Pancreas (tissue), 10 donors: ENCODE data around the gene FASLG. TPM values are rescaled to one million over a fixed set of nuclear protein-coding genes. Genes with fewer than 3 reads are reported as not detected.

Source experiments
- ATAC-seq, 4 donors: fragments of 200-7000 bp; cut with Tn5 transposase; one replicate each; pipeline versions ENCODE4 v1.8.0 to v1.9.1; 2020; ENCODE audit warnings: mild to moderate bottlenecking in 4 of 4, moderate library complexity in 4 of 4
- DNase-seq, 6 donors: peaks; one replicate each; pipeline ENCODE4 v3.0.0-alpha.2; 2020
- FAIRE-seq: peaks from 2 replicates; lab custom pipeline; 2012; peaks lifted over from hg19 to GRCh38; lab: Jason Lieb, UNC
- H3K27ac ChIP-seq, 4 donors: fragments of 200-600 bp; sonication (generic); 1 replicate in 3 of 4; 2 replicates in 1 of 4; pipeline versions ENCODE4 v1.5.0 to v1.8.0; 2020
- H3K27me3 ChIP-seq, 4 donors: fragments of 200-600 bp; one replicate each; pipeline ENCODE4 v1.8.0; 2021
- H3K36me3 ChIP-seq, 3 donors: fragments of 200-600 bp; sonication (generic) in 1 of 3; one replicate each; pipeline versions ENCODE4 v1.5.0 to v1.8.0; 2020 to 2021
- H3K4me1 ChIP-seq, 3 donors: fragments of 200-600 bp; one replicate each; pipeline ENCODE4 v1.8.0; 2021
- H3K4me3 ChIP-seq, 4 donors: fragments of 200-600 bp; sonication (generic) in 2 of 4; one replicate each; pipeline versions ENCODE4 v1.5.0 to v1.8.0; 2020 to 2021
- H3K9me3 ChIP-seq, 4 donors: fragments of 200-600 bp; one replicate each; pipeline ENCODE4 v1.8.0; 2021
- CTCF ChIP-seq, 4 donors: fragments of 200-600 bp; sonication (generic) in 3 of 4; IDR thresholded peaks; one replicate each; pipeline versions ENCODE4 v1.5.0 to v1.8.0; 2021; ENCODE audit warnings: antibody characterized with exemption in 4 of 4
- WGBS, 2 donors: extraction: QIAGEN DNeasy Blood & Tissue Kit; methylation state at CpG; one replicate each; pipeline ENCODE4 v1.1.7; 2013; 5-methylcytosine and 5-hydroxymethylcytosine counted together
- intact Hi-C, 3 donors: fragments of 100-400 bp; cut with DNase I; formaldehyde crosslinking; loops; one replicate each; pipeline versions ENCODE4 v1.11.1 to v1.14.2; 2022
- polyA plus RNA-seq, 2 donors: library from polyadenylated mRNA; stranded (reverse); fragments of 200-250 nt; gene quantifications; one replicate each; pipeline ENCODE4 v1.2.3, GENCODE V29; 2013
- total RNA-seq, 6 donors: library from RNA; stranded (reverse); fragmentation: NEBNext Ultra II Directional in 4 of 6; extraction: Animal tissue kit (Norgen Biotek cat#: 25700) in 4 of 6; gene quantifications; one replicate each; pipeline versions ENCODE4 v1.2.1 to v1.2.4, GENCODE V29; 2021 to 2023
- donor health status: healthy with polysubstance abuse.
- donor health status: DM: no; HTN: no; CAD: no; lungs with moderate emphysema.
- donor health status: DM: no; HTN: no; CAD: no.
- donor health status: control.
- donor health status: control.
- donor health status: Bipolar disorder and iron deficiency.
- donor health status: DM: yes; HTN: yes; CAD: no.
- donor health status: DM: no; HTN: no; CAD: no.
- donor health status: DM: no; HTN: no; CAD: no.
- donor health status: DM: yes; HTN: yes; CAD: no.

Gene FASLG, protein sequence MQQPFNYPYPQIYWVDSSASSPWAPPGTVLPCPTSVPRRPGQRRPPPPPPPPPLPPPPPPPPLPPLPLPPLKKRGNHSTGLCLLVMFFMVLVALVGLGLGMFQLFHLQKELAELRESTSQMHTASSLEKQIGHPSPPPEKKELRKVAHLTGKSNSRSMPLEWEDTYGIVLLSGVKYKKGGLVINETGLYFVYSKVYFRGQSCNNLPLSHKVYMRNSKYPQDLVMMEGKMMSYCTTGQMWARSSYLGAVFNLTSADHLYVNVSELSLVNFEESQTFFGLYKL
- total RNA-seq (under 1 TPM in 4 of 6 donors, not detected in 2; 0.06 to 0.37 (median 0.16) TPM), polyA plus RNA-seq (under 1 TPM in 1 of 2 donors, not detected in 1; 0.16 TPM)

DNA sequence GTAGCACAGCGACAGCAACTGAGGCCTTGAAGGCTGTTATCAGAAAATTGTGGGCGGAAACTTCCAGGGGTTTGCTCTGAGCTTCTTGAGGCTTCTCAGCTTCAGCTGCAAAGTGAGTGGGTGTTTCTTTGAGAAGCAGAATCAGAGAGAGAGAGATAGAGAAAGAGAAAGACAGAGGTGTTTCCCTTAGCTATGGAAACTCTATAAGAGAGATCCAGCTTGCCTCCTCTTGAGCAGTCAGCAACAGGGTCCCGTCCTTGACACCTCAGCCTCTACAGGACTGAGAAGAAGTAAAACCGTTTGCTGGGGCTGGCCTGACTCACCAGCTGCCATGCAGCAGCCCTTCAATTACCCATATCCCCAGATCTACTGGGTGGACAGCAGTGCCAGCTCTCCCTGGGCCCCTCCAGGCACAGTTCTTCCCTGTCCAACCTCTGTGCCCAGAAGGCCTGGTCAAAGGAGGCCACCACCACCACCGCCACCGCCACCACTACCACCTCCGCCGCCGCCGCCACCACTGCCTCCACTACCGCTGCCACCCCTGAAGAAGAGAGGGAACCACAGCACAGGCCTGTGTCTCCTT is at the start of gene FASLG:
Gene FASLG, plus strand, starts transcription at position 233 of the 583 bp plus-strand sequence. Its CDS starts 99 bp downstream, at position 332.
- H3K9me3 ChIP-seq, result no peaks in the 10 kb centered on the region
- intact Hi-C loops, result no loop called here
- no peak within 1 kb of the TSS for H3K27ac ChIP-seq
- no peaks in the 10 kb centered on the region for H3K36me3 ChIP-seq
- no peaks in the 10 kb centered on the region for H3K4me1 ChIP-seq
- no peaks in the 10 kb centered on the region for H3K27me3 ChIP-seq
- no peak for FAIRE-seq
- WGBS, 2 donors, result 87% methylated on average over 11 of the region's 11 CpGs
- ATAC-seq, result no peak
- no peak within 1 kb of the TSS for H3K4me3 ChIP-seq
- DNase-seq, result no peak
- TF ChIP-seq CTCF (IDR thresholded peaks at IDR 0.05), result no peak

DNA sequence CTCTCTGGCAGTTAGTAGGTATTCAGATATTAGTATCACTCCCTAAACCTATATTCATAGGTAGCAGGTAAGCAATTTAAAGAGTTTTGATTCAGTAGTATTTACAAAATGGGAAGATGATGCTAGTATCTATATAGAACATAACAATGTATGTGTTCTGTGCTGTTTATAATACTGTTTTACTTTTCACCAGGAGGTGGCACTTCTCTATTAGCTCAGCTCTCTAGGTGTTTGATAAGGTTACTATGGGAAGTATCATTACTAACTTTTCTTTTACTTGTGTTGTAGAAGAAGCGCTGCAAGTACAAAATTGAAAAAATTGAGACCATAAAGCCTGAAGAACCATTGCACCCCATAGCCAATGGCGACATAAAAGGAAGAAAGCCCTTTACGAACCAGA is 49.4 kb upstream of the FASLG start:
- peaks cover 0 to 11% (median 3%) of the 10 kb centered on the region in 3 donors for H3K36me3 ChIP-seq
- 87 to 91% methylated on average over 3 of the region's 3 CpGs for WGBS, 2 donors
- H3K4me3 ChIP-seq, result no peak overlapping the region
- TF ChIP-seq CTCF (IDR thresholded peaks at IDR 0.05), result no peak
- FAIRE-seq, result no peak
- DNase-seq, result no peak
- no peaks in the 10 kb centered on the region for H3K27me3 ChIP-seq
- H3K4me1 ChIP-seq, result peaks cover 0 to 17% (median 9%) of the 10 kb centered on the region in 3 donors
- intact Hi-C loops, result no loop called here
- H3K27ac ChIP-seq, result no peak overlapping the region
- H3K9me3 ChIP-seq, result no peaks in the 10 kb centered on the region
- peak; percentile 61 to 70 (median 64) for ATAC-seq

DNA sequence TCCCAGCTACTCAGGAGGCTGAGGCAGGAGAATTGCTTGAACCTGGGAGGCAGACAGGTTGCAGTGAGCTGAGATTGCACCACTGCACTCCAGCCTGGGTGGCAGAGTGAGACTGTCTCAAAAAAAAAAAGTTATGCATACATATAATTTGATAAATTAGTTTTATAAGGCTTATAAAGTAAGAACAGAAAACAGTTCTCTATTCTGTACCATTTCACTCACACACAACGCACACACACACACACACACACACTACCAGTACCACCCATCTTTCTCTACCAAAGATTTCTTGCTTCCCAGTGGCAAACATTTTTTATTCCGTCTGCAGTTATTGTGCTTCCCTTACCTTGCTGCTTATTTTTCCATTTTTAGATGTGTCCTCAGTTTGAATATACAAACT is 46.4 kb upstream of the FASLG start:
- intact Hi-C loops, result no loop called here
- Histone ChIP-seq H3K4me3 (no peak overlapping the region), H3K27ac (no peak overlapping the region), H3K27me3 (no peaks in the 10 kb centered on the region), H3K36me3 (peaks cover 0 to 11% (median 3%) of the 10 kb centered on the region in 3 donors), H3K4me1 (peaks cover 0 to 13% (median 6%) of the 10 kb centered on the region in 3 donors), H3K9me3 (no peaks in the 10 kb centered on the region)
- no peak for ATAC-seq
- 91 to 99% methylated on average over 2 of the region's 2 CpGs for WGBS, 2 donors
- no peak for DNase-seq
- no peak for TF ChIP-seq CTCF (IDR thresholded peaks at IDR 0.05)
- FAIRE-seq, result no peak

GRCh38 chr1:172613294-172613693 is 45.6 kb upstream of the FASLG start:
- 91 to 93% methylated on average over 2 of the region's 2 CpGs for WGBS, 2 donors
- H3K4me1 ChIP-seq, result peaks cover 0 to 6% (median 5%) of the 10 kb centered on the region in 3 donors
- H3K36me3 ChIP-seq, result peaks cover 0 to 11% (median 3%) of the 10 kb centered on the region in 3 donors
- FAIRE-seq (no peak), ATAC-seq (no peak), DNase-seq (no peak)
- TF ChIP-seq CTCF (IDR thresholded peaks at IDR 0.05), result no peak
- H3K9me3 ChIP-seq, result no peaks in the 10 kb centered on the region
- no peak overlapping the region for H3K4me3 ChIP-seq
- intact Hi-C loops, result no loop called here
- no peaks in the 10 kb centered on the region for H3K27me3 ChIP-seq
- H3K27ac ChIP-seq, result no peak overlapping the region

DNA sequence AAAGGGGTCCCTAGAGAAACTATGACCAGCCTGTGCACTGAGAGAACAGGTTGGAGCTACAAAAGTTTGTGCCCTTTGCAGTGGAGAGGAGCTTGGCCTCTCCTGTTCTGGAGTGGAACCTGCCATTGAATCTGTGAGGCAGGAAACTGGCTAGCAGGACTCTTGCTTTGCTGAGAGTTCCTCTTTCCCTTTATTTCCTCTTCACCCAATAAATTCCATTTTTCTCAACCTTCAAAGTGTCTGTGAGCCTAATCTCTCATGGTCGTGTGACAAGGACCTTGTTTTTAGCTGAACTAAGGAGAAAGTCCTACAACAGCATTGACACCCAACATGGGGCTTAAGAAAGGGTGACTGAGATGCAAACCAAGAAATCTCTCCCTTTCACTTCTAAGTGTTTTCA is 42.7 kb upstream of the FASLG start:
- intact Hi-C loops, result no loop called here
- no peaks in the 10 kb centered on the region for H3K9me3 ChIP-seq
- H3K4me3 ChIP-seq, result no peak overlapping the region
- no peaks in the 10 kb centered on the region for H3K27me3 ChIP-seq
- no peak for TF ChIP-seq CTCF (IDR thresholded peaks at IDR 0.05)
- 42 to 62% methylated on average over 1 of the region's 1 CpG for WGBS, 2 donors
- ATAC-seq (no peak), FAIRE-seq (no peak), DNase-seq (no peak)
- no peaks in the 10 kb centered on the region for H3K4me1 ChIP-seq
- H3K36me3 ChIP-seq, result peaks cover 0 to 2% (median 0%) of the 10 kb centered on the region in 3 donors
- no peak overlapping the region for H3K27ac ChIP-seq
